C4-2B (cell line): ENCODE data around the gene CMTM7.

Experiments used
- CTCF ChIP-seq: fragments of 450-650 bp; conservative IDR thresholded peaks from 2 replicates; pipeline ENCODE4 v1.5.1; 2017; ENCODE audit warnings: mild to moderate bottlenecking
- ZFX ChIP-seq: fragments of 450-650 bp; IDR thresholded peaks from 2 replicates; pipeline ENCODE4 v1.6.1; 2017

- TF ChIP-seq CTCF (no peak), ZFX (no peak)
Observed at GRCh38 chr3:32371461-32372212, 20.0 kb upstream of the CMTM7 start.
